A549 (cell line): ENCODE results near the gene CECR2. TPM values are rescaled to one million over a fixed set of nuclear protein-coding genes. Genes with fewer than 3 reads are reported as not detected.

Experiments
- ATAC-seq, 2 experiments: fragments of 200-7000 bp in 1 of 2; fragments of >200 bp in 1 of 2; cut with Nextera tagmentation in 1 of 2; cut with Tn5 transposase in 1 of 2; 3 replicates each; pipeline versions ENCODE4 v1.8.0 to v1.9.1; 2018 to 2020; ENCODE audit warnings: mild to moderate bottlenecking in 1 of 2, moderate library complexity in 1 of 2
- CTCF ChIA-PET: fragments of 300-600 bp; sonication (Branson Sonifier 250); formaldehyde crosslinking; extraction: SDS; loops from one replicate; lab custom pipeline; 2021; ENCODE audit warnings: antibody characterized with exemption, inconsistent platforms; lab: Yijun Ruan, JAX
- POLR2A ChIA-PET: fragments of 350-600 bp; formaldehyde crosslinking; extraction: SDS; loops from one replicate; lab custom pipeline; 2021; ENCODE audit warnings: antibody characterized with exemption, inconsistent platforms; lab: Yijun Ruan, JAX
- DNase-seq, 2 experiments: peaks; one replicate each; pipeline versions ENCODE4 v3.0.0 to v3.0.0-alpha.2; 2011 to 2016; ENCODE audit warnings: low read depth in 1 of 2, low spot score in 1 of 2
- FAIRE-seq: peaks from 2 replicates; lab custom pipeline; 2011; peaks lifted over from hg19 to GRCh38; lab: Jason Lieb, UNC
- H3K27ac ChIP-seq, 2 experiments: fragments of >200 bp; sonication (Bioruptor Twin); formaldehyde crosslinking; 3 replicates each; pipeline ENCODE4 v1.5.1; 2016 to 2017
- H3K4me1 ChIP-seq: fragments of >200 bp; sonication (Bioruptor Twin); formaldehyde crosslinking; 3 replicates; pipeline ENCODE4 v1.6.1; 2016
- H3K4me2 ChIP-seq: fragments of >200 bp; sonication (Bioruptor Twin); formaldehyde crosslinking; 3 replicates; pipeline ENCODE4 v1.6.1; 2016
- H3K4me3 ChIP-seq: fragments of >200 bp; sonication (Bioruptor Twin); formaldehyde crosslinking; 3 replicates; pipeline ENCODE4 v1.5.1; 2016
- H3K9me3 ChIP-seq: fragments of >200 bp; sonication (Bioruptor Twin); formaldehyde crosslinking; 3 replicates; pipeline ENCODE4 v1.6.1; 2016
- ATOH8 ChIP-seq: fragments of 250-450 bp; sonication (Bioruptor Pico); IDR thresholded peaks from 2 replicates; pipeline ENCODE4 v1.5.0; 2020; ENCODE audit warnings: low read depth, mild to moderate bottlenecking, moderate library complexity
- BCL3 ChIP-seq: fragments of >200 bp; sonication (Bioruptor Twin); formaldehyde crosslinking; IDR thresholded peaks from 3 replicates; pipeline ENCODE4 v1.6.1; 2016
- CEBPB ChIP-seq, 2 experiments: fragments of >200 bp in 1 of 2; sonication (Bioruptor Twin) in 1 of 2; formaldehyde crosslinking in 1 of 2; IDR thresholded peaks; 2 replicates each; pipeline ENCODE4 v1.6.1; 2012 to 2016
- CTCF ChIP-seq: fragments of >200 bp; sonication (Bioruptor Twin); formaldehyde crosslinking; IDR thresholded peaks from 3 replicates; pipeline ENCODE4 v1.5.1; 2016
- EP300 ChIP-seq, 2 experiments: fragments of >200 bp; sonication (Bioruptor Twin); formaldehyde crosslinking; IDR thresholded peaks; 2 replicates in 1 of 2; 3 replicates in 1 of 2; pipeline ENCODE4 v1.6.1; 2016 to 2017
- ESRRA ChIP-seq: fragments of 150-350 bp; IDR thresholded peaks from 2 replicates; pipeline ENCODE4 v1.6.1; 2014; ENCODE audit warnings: mild to moderate bottlenecking, low read length, borderline replicate concordance
- HOXB13 ChIP-seq: fragments of 250-450 bp; sonication (Bioruptor Pico); IDR thresholded peaks from 2 replicates; pipeline ENCODE4 v1.5.0; 2020; ENCODE audit warnings: low read depth, mild to moderate bottlenecking, moderate library complexity
- JUNB ChIP-seq: fragments of >200 bp; sonication (Bioruptor Twin); formaldehyde crosslinking; IDR thresholded peaks from 2 replicates; pipeline ENCODE4 v1.6.1; 2016
- MAFK ChIP-seq: fragments of 450-650 bp; IDR thresholded peaks from 2 replicates; pipeline ENCODE4 v1.6.1; 2014; ENCODE audit not compliant: partially characterized antibody
- NPAS2 ChIP-seq: fragments of 250-450 bp; sonication (Bioruptor Pico); IDR thresholded peaks from 2 replicates; pipeline ENCODE4 v1.8.0; 2022; ENCODE audit warnings: mild to moderate bottlenecking, moderate library complexity, borderline replicate concordance
- REST ChIP-seq: fragments of 200-600 bp; sonication (generic); IDR thresholded peaks from 2 replicates; pipeline ENCODE4 v1.6.1; 2016; ENCODE audit warnings: antibody characterized with exemption, mild to moderate bottlenecking, moderate library complexity
- SREBF2 ChIP-seq: fragments of 450-650 bp; IDR thresholded peaks from 2 replicates; pipeline ENCODE4 v1.6.1; 2014; ENCODE audit warnings: mild to moderate bottlenecking, moderate library complexity
- USF2 ChIP-seq: fragments of 450-650 bp; IDR thresholded peaks from 2 replicates; pipeline ENCODE4 v1.6.1; 2014; ENCODE audit warnings: antibody characterized with exemption
- ZSCAN20 ChIP-seq: fragments of 250-450 bp; sonication (Bioruptor Pico); IDR thresholded peaks from 2 replicates; pipeline ENCODE4 v1.8.0; 2022; ENCODE audit warnings: mild to moderate bottlenecking, moderate library complexity
- WGBS: methylation state at CpG from one replicate; pipeline ENCODE4 v1.1.6; 2017; ENCODE audit errors: missing lambda C conversion rate; 5-methylcytosine and 5-hydroxymethylcytosine counted together
- polyA plus RNA-seq, 4 experiments: library from polyadenylated mRNA; depleted of rRNA in 3 of 4; stranded (reverse); fragments of >200 nt; fragmentation: RNase III in 1 of 4; extraction: RNeasy Plus Mini Kit Qiagen cat#74134 plus additional on column Dnase treatment in 1 of 4; gene quantifications; 2 replicates in 3 of 4; 3 replicates in 1 of 4; pipeline ENCODE4 v1.2.3, GENCODE V29; 2011 to 2017

Gene CECR2
- polyA plus RNA-seq, 2 of the 4 experiments (the other 2 are of a cell fraction) = 0.01 to 0.06 TPM

GRCh38 chr22:17411213-17411612 lies 42.0 kb downstream of the CECR2 start:
- TF ChIP-seq HOXB13 (CRISPR knock-in tag) = no peak
- no peak for TF ChIP-seq ATOH8 (CRISPR knock-in tag)
- TF ChIP-seq ESRRA = no peak
- no peak for TF ChIP-seq ZSCAN20
- TF ChIP-seq MAFK = no peak
- no peak for TF ChIP-seq NPAS2 (CRISPR knock-in tag)
- no peak for TF ChIP-seq JUNB
- TF ChIP-seq REST = no peak
- H3K27ac ChIP-seq = no peak overlapping the region
- FAIRE-seq = no peak
- no peaks in the 10 kb centered on the region for H3K4me1 ChIP-seq
- WGBS = 11% methylated on average over 3 of the region's 3 CpGs
- ChIA-PET POLR2A (no interaction called here), CTCF (no interaction called here)
- DNase-seq = no peak
- no peak for ATAC-seq
- no peaks in the 10 kb centered on the region for H3K9me3 ChIP-seq
- H3K4me3 ChIP-seq = no peak overlapping the region
- no peak overlapping the region for H3K4me2 ChIP-seq

GRCh38 chr22:17412232-17412631 lies 43.0 kb downstream of the CECR2 start:
- no peak overlapping the region for H3K27ac ChIP-seq
- POLR2A ChIA-PET = no interaction called here

More at GRCh38 chr22:17412232-17412631, 43.0 kb downstream of the CECR2 start:
- Histone ChIP-seq H3K4me3 (no peak overlapping the region), H3K4me1 (no peaks in the 10 kb centered on the region), H3K9me3 (no peaks in the 10 kb centered on the region), H3K4me2 (no peak overlapping the region)
- FAIRE-seq (no peak), ATAC-seq (no peak), DNase-seq (no peak)
- CTCF ChIA-PET = no interaction called here
- TF ChIP-seq CTCF (no peak), USF2 (no peak), SREBF2 (no peak), EP300 (IDR thresholded peaks at IDR 0.05) (no peak), BCL3 (no peak), CEBPB (IDR thresholded peaks at IDR 0.05) (no peak)
- WGBS = 67% methylated on average over 6 of the region's 6 CpGs
